GM21528 (cell line): Measurements from ENCODE around the gene CFAP97D1.

Source experiments
- ATAC-seq: cut with Tn5 transposase; IDR thresholded peaks from one replicate; pipeline ENCODE4 v1.9.1; 2021; ENCODE audit warnings: mild to moderate bottlenecking, moderate library complexity; ENCODE audit not compliant: unreplicated experiment, low FRiP score

The CFAP97D1 gene

DNA sequence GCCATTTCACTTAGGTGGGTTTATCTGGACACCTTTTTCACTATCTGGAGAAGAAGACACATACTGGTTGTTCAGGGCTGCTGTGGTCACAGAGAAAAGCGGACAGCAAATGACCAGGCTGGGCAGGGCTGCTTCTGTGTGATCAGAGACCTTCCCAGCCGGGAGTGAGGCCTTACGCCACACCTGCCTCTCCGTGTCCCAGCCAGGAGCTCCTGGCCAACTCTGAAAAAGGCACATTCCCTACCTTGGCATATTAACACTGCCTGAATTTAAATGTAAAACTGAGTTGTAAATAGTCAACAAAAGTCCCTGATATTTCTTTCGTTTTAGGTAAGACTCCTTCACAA lies 12.5 kb upstream of the CFAP97D1 start:
- ATAC-seq = no peak

GRCh38 chr17:43768382-43768781 lies 11.9 kb upstream of the CFAP97D1 start:
- ATAC-seq = no peak

DNA sequence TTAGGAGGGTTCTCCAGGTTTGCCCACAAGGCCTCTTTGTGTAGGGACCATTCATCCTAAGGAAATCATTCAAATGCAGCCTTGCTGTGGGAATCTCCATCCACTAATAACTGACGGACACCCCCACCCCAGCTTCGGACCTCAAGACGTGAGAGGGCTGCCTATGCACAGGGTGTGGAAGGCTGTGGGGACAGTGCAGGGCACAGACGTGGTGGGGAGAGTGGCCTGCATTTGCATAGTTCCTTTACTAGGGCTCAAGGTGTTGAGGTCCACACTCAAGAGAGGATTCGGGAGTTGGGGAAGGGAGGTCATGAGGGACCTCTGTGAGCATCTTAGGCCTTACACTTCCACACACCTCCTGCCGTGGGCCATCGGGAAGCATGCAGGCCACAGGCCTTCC lies 11.3 kb upstream of the CFAP97D1 start:
- no peak for ATAC-seq

- no peak for ATAC-seq
These were observed 10.8 kb upstream of the CFAP97D1 start for GRCh38 chr17:43769426-43769825.

GRCh38 chr17:43769859-43770258 lies 10.4 kb upstream of the CFAP97D1 start:
- no peak for ATAC-seq

GRCh38 chr17:43770957-43771356 lies 9.3 kb upstream of the CFAP97D1 start:
- ATAC-seq = no peak

- no peak for ATAC-seq
These were observed 8.8 kb upstream of the CFAP97D1 start for GRCh38 chr17:43771463-43771862.

GRCh38 chr17:43772877-43773648 lies 7.2 kb upstream of the CFAP97D1 start:
- no peak for ATAC-seq

DNA sequence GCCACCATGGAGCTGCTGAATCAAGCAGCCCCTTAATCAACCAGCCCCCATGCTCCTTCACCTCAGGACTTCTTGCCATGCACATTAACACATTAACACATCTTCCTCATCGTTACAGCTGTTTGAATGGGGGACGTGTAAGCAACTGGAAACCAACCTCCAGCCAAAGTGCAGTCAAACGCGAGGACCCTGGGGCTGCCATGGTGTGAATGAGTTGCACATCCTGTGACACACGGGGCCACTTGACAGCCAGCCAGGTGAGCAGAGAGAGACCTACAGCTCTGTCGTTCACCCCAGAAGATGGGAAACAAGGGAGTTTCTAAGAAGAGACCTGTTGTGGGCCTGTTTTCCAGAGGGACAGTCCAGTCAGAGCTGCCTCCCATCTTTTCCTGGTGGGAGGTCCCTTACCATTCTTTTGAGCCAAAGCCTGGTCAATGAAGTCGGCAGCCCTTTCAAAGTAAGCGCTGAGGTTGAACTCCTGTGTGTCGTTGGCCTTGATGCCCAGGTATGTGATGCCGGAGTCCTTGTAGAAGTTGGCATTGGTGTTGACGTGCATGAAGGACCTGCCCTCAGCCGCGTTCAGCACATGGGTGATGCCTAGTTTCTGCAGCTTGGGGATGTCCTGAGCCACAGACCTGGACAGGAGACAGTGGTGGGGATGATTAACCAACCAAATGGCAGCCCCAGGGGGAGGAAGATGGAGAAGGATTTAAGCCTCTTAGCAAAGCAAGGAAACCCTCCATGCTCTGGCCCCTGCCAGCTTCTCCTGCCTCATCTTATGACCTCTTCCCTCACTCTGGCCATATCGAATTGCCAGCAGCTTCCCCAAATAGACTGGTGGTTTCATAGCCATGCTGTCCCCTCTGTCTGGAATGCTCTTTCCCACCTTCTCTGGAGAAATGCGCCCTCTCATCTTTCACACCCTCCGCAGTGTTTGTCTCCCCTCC lies 5.7 kb upstream of the CFAP97D1 start:
- ATAC-seq = no peak

- peak; percentile 76 for ATAC-seq
These were observed 1.7 kb upstream of the CFAP97D1 start, which contains the start of gene DUSP3 for GRCh38 chr17:43778337-43779144. DUSP3 (minus strand) TSS chr17:43778977; CDS start chr17:43778924, 53 bp downstream.

DNA sequence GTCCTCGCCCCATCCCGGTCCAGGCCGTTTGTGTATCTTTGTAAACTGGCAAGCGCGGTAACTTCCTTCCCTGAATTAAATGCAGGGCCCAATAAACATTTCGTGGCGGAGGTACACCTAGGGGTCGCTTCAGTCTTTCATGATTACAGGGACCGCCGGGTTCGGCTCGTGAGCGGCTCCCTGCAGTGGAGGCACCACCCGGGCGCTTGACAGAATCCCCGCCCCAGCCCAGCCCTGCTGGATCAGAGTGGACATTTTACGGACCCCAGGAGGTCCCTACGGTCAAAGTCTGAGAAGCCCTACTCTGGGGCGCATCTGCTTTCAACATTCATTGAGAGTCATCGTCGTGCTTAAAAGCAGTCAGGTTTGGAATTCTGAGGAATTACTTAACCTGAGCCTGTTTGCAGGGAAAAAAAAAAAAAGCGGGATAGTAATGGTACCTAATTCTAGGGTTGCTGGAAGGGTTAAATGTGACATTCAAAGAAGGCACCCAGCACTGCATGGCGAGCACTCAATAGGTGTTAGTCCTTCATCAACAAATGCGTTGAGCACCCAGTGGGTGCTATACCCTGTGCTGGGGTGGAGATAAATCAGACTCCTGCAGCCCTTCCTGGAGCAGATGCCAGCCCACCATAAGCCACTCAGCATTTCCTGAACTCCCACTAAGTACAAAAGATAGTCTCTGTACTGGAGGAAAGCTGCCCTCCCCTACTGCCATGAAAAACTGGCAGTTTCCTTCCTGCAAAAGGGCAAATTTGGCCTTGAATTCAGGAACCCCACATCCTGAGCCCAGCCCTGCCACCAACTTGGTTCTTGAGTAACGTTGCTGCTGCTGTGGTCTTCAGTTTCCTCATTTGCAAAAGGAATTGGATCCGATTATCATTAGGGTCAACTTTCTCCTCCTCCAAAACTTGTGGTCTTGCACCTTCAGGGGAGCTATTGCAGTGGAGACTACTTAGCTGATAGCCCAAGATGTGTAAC lies 800 bp upstream of the CFAP97D1 start:
- no peak for ATAC-seq

DNA sequence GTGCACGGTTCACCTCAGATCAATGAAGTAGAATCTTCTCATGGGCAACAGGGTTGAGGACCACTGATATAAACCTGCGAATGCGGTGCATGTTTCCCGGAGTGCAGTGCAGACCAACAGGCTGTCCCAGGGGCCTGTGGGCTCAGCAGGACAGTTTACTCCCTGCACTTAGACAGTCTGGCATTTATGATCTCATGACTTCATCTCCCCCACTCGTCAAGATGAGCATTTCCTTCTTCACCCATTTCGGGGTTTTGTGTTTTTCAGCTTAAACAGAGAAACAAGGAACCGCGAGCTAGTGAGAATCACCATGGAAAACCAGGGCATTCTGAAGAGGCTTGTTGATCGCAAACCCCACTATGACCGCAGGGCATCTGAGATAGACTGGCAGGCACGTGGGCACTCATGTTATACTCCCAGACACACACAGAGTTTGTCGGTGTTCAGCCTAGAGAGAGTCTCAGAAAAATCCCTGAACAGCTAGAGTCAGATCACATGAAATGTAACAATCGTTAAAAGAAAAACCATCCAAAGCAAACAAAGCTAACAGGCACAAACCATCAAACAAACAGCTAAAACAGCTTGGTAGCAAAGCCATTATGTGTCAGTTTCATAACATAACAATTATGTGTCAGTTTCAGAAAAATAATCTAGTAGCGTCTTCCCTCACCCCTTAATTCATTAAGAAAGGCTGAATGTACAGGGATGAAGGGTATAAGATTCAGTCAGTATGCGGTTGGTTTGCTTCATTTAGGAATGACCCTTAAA lies 2.9 kb downstream of the CFAP97D1 start:
- no peak for ATAC-seq

GRCh38 chr17:43784068-43784467 lies 3.8 kb downstream of the CFAP97D1 start:
- no peak for ATAC-seq

DNA sequence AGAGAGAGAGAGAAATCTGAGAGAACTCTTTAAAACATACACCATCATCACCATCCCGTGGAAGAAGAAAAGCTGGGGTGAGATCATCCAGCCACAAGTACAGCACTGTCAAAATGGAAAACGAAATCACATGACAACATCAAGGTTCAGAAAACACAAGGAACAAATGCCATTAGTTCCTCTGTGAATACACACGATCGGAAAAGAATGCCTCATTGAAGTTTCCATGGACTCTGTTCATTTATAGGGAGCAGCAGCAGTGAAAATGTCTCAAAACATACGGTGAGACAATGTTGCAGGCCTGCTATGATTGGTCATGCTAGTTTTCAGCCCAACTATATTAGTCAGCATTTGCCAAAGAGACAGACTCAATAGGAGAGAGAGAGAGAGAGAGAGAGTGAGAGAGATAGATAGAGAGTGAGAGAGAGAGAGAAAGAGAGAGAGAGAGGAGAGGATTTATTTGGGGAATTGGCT lies 4.4 kb downstream of the CFAP97D1 start:
- no peak for ATAC-seq

DNA sequence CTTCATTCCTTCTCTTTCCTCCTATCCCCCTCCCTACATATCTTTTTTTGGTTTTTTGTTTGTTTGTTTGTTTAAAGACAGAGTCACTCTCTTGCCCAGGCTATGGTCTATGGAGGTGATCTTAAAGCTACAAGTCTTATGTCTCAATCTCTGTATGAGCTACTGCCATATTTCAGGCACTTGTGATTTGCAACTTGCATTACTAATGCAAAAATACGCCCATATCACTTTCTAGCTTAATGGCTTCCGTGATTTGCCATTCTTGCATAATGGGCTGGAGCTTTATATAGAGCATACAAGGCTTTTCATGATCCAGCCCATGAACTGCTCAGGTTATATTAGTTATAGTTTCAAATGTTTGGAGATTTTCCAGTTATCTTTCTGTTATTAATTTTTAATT lies 7.5 kb downstream of the CFAP97D1 start:
- no peak for ATAC-seq

DNA sequence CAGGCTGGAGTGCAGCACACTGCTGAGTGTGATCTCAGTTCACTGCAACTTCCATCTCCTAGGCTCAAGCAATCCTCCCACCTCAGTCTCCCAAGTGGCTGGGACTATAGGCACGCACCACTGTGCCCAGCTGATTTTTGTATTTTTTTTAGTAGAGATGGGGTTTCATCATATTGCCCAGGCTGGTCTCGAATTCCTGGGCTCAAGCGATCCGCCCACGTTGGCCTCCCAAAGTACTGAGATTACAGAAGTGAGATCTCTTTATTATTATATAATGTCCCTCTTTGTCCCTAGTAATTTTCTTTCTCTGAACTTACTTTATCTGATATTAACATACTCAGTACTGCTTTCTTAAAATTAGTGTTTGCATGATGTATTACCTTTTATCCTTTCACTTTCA lies 8.3 kb downstream of the CFAP97D1 start:
- ATAC-seq = no peak

DNA sequence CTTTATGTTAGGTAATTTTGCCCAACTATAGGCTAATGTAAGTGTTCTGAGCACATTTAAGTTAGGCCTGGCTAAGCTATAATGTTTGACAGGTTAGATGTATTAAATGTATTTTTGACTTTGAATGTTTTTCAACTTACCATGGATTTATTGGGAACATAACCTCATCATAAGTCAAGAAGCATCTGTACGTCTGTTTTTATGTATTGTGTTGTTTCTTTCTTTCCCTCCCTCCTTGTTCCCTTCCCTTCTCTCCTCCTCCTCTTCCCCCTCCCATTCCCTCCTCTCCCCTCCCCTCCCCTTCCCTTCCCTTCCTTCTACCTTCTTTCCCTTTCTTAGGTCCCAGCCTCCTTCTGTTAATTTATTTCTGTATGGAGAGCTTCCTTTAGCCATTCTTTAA lies 9.2 kb downstream of the CFAP97D1 start:
- no peak for ATAC-seq

DNA sequence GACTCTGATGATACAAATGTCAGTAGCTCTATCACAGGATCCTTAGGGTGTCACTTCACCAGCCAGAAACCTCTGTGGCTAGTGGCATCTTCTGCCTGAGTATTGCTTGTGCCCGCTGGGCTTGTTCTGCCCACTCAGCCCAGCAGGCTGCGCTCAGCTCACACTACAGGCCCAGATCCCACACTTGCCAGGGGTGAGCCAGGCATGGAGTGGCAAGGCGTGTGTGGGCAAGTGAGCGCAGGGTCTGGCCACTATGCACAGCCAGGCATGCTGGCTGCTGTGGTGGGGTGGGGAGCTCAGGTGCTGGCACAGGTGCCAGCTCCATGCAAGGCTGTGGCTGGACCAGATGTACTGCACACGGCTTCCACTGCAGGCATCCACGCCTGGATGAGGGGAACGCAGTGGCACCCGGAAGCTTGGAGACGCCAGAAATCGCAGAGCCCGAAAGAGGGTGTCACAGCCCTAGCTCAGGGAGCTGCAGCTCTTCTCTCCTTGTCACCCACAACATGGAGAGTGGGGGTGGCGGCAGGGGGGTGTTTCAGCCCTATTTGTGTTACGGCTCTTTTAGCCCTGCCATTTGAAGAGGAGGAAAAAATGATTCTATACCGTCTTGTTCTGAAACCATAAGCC lies 10.2 kb downstream of the CFAP97D1 start:
- no peak for ATAC-seq
